Effector CD4-positive, alpha-beta T cell (primary cell): ENCODE measurements around the gene RGS9.
"Not testable (repeated sequence)": the region's sequence is repeated elsewhere in the genome, so short reads cannot be mapped to it uniquely, and the experiment has no call there.

Experiments
- DNase-seq: peaks from one replicate; pipeline ENCODE4 v3.0.0-alpha.2; 2020

RGS9 gene

DNA sequence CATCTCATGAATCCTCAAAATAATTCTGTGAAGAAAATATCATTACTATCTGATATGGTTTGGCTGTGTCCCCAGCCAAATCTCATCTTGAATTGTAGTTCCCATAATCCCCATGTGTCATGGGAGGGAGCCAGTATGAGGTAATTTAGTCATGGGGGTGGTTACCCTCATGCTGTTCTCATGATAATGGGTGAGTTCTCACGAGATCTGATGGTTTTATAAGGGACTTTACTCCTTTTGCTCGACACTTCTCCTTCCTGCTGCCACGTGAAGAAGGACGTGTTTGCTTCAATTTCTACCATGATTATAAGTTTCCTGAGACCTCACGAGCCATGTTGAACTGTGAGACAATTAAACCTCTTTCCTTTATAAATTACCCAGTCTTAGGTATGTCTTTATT, 20.7 kb upstream of the RGS9 start:
- DNase-seq: not testable (repeated sequence)

DNA sequence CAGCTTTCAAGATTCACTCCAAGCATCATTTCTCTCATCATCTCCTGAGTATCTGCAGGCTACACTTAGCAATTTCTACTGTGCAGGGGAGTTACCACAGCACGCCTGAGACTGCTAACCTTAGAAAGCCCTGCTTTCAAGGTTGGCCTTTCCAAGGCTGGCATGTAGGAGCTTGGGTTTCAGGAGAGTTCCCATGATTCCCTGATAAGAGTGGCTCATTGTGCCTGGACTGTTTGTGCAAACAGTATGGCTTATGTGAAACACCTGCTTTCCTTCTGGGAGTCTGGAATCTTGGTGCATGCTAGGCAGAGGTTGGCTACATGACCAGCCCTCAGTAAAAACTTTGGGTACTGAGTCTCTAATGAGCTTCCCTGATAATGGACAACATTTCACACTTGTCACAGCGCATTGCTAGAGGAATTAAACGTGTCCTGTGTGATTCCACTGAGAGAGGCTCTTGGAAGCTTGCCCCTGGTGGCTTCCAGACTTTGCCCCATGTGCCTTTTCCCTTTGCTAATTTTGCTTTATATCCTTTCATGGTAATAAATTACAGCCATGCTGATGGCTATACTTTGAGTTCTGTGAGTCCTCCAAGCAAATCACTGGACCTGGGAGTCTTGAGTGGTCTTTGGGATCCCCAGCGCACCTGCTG, 19.7 kb upstream of the RGS9 start:
- no peak for DNase-seq

DNA sequence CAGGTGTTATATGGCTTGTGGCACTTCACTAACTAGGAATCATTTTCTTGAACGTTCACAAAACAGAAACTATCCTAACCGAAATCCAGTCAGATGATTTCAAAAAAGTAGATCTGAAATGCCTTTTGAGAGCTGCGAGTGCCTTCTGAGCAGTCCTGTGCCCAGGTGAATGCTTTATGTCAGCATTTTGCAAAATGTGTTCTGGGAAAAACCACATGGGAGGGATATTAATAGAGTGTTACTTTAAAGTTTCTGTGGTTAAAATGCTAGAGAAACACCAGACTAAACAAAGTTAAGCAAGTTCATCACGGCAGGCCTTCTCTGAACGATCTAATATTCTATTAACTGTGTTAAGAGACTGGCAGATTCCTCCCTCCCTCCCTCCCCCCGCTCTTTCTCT, 15.8 kb upstream of the RGS9 start:
- DNase-seq: no peak

DNA sequence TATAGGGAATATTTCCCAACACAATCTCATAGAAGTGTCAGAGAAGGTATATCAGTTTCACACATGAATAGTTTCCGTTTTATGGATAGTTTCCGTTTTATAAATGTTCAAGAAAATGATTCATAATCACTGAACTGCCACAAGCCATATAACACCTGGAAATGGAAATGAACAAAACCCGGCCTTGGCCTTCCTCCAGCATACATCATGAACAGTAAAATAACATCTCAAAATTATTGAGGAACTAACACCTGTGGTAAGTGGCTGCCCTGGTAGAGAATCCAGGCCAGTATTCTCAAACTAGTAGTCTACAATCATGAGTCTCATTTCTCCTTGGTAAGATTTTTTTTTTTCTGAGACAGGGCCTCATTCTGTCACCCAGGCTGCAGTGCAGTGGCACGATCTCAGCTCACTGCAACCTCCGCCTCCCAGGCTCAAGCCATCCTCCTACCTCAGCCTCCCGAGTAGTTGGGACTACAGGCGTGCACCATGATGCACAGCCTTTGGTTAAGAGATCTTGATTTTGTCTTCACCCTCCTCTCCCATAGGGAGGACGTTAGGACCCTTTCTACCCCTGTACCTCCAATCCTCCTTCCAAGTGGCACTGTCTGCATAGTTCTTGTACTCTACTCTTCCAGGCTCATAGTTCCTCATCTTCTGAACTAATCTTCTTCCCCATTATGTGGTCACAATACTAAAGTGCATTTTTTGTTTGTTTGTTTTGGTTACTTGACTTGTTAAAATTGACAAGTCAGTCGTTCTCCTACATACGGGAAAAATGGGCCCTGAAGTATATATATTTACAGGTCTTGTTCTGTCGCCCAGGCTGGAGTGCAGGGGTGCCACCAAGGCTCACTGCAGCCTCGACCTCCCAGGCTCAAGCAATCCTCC, 15.0 kb upstream of the RGS9 start:
- no peak for DNase-seq

DNA sequence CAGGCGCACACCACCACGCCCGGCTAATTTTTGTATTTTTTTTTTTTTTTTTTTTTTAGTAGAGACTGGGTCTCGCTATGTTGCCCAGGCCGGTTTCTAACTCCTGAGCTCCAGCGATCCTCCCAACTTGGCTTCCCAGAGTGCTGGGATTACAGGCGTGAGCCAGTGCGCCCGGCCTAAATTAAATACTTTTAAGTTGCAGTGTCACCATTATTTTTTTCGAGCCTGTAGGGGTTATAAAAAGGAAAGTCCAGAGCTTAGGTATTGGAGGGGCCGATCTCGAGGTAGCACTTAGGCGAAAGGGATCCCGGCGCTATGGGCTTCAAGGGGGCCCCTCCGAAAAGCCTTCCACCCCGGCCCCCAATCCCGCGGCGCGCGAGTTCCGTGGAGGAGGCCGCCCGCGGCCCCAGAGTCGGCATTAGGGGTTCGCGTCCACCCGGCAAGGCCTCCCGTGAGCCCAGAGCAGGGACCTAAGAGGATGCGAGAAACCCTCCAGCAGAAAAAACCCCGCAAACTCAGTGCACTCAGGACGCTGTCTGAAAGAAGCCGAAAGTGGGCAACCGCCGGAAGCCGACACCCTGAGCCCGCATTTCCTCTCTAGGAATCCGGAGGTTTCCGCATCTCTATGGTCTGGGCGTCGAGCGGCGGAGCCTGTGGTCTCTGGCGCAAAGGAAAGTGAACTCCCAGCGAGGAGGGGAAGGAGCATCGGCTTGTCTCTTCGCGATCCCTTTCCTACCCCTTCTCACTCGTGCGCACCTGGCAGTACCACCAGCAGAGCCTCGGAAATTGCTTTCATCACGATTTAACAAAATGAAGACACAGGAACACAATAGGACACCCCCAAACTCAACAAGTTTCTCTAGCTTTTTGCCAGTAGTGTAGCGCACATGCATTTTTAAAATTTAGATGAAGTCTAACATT, 14.1 kb upstream of the RGS9 start:
- DNase-seq: peak; percentile 76

DNA sequence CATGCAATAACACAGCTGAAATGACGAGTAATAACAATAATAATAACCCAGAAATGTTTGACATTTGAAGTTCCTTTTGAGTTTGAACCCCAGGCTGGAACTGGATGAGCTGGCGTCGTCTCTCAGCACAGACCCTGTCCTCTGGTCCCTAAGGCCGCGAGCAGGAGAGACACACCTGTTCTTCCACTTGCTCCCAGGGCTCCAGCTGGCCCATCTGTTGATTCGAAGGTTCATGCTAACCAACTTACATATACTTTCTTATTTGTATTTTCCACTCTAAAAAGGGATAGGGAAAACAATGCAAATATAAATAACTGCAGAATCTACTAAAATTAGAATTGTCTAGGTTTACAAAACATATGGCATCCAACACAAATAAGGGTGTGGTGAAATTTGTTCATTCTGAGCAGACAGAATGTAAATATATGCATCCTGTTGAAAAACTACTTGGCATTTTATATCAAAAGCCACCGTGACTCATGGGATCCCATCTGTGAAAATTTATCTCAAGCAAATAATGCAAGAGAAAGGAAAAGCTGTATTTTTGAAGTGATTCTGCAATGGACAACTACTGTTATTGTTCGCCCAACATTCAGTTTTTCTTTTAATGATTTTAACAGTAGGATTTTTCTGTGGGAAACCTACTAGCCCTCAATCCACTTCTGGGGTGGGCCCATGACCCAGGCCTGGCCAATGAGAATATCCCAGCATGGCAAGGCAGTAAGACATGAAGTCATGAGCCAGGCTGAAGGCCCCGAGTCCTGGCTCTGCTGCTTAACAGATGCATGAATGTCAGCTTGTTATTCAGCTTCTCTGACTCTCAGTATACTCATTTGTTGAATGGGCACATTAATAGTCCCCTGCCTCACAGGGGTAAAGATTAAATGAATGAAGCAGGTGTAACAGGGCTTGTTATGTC, 13.2 kb upstream of the RGS9 start:
- DNase-seq: no peak

DNA sequence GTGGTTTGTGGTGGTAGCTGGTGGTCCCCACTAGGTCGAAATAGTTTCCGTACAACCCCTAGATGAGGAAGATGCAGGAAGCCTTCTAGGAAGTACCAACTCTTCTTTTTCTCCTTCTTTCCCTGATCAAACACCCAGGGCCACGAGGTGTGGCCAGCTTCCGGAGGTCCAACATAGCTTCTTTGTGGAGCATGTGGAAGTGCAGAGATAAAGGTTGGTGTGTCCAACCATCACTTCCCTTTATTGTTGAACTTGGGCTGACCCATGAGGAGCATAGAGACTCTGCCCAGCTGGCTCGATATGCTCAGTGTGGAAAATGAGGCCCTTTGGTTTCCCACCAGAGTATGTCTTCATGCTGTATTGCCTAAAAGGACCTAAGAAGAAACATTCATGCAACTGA, 6.3 kb upstream of the RGS9 start:
- DNase-seq: no peak

DNA sequence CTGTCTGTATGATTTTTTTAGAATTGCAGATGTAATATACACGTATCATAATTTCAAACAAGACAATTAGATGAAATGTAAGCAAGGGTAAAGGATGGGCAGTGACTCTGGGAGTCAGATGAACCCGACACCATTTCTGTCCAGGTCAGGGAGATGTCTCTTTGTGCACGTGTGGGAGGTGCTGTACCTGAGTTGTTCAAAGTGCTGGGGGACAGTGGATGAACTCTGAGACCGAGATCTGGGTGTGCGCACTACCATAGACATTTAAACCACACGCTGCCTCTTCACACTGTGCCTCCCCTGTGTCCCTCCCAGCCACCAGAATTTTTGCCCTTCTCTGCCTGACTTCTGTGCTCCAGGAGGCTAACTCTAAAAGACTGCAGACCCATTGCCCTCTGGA, 5.9 kb upstream of the RGS9 start:
- no peak for DNase-seq

DNA sequence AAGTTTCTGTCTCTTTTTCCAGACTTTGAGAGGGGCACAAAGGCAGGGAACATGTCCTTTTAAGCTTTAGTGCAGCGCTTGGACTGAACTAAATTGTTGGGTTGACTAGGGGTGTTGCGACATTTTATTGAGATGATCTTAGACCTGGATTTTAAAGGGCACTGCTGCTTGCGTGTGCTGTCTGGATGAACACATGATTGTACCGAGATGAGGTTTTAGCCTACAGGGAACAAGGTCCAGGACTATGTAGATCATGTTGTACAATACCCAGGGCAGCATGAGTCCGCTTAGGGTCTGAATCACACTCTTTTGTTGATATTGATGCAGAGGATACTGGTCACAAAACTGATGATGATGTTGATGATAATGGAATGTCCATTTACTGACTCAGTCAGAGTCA, 5.2 kb upstream of the RGS9 start:
- no peak for DNase-seq

DNA sequence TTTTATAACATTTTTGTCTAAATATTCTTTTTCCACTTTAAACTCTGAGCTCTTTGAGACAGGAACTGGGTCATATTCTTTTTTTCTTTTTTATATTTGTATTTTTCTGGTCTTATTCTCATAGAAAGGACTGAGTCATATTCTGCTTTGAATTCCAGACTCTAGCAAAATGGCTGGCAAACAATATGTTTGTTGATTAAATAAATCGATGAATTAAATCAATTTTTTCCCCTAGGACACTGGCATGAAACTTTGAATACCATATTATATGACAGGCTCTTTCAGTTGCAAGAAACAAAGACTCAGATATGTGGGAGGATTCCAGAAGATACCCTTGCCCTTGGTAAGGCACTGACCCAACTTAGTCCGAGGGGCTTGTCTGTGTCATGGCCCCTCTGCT, 3.1 kb upstream of the RGS9 start:
- DNase-seq: no peak

DNA sequence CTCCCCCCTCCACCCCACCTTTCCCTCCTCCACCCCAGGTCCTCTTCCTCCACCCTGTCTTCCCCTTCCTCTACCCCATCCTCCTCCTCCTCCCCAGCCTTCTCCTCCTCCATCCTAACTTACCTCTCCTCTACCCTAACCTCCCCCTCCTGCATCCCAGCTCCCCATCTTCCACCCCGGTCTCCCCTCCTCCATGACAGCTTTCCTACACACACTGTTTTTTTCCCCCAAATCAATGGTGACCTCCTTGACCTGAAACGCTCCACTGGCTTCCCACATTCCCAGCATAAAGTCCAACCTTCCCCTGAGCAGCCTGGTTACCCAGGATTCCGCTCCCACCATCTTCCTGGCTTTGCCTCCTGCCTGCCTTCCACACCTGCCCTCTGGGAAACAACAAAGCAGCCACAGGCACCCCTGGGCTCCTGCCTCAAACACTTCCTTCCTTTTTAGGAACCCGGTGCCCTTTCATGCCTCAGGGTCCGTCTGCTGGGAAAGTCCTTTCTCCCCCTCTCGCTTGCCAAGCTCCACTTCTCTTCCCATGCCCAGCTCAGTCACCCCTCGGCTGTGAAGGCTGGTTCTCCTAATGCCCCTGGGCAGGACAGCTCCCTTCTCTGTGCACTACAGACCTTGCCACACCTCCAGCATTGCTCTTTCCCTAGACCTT, 2.1 kb downstream of the RGS9 start:
- no peak for DNase-seq

DNA sequence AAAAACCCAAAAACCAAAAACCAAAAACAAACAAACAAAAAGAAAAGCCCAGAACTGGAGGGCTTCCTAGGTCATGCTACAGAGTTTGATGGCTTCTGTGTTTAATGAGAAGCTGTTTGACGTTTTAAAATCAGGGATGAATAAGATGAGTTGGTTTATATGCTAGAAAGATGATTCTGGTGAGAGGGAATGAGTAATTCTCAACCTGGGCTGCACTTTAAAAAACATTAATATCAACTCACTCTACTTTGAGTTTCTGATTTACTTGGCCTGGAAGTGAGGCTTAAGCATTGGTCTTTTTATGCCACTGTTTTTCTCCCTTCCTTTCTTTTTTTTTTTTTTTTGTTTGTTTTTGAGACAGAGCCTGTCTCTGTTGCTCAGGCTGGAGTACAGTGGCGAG, 5.1 kb downstream of the RGS9 start:
- DNase-seq: no peak

DNA sequence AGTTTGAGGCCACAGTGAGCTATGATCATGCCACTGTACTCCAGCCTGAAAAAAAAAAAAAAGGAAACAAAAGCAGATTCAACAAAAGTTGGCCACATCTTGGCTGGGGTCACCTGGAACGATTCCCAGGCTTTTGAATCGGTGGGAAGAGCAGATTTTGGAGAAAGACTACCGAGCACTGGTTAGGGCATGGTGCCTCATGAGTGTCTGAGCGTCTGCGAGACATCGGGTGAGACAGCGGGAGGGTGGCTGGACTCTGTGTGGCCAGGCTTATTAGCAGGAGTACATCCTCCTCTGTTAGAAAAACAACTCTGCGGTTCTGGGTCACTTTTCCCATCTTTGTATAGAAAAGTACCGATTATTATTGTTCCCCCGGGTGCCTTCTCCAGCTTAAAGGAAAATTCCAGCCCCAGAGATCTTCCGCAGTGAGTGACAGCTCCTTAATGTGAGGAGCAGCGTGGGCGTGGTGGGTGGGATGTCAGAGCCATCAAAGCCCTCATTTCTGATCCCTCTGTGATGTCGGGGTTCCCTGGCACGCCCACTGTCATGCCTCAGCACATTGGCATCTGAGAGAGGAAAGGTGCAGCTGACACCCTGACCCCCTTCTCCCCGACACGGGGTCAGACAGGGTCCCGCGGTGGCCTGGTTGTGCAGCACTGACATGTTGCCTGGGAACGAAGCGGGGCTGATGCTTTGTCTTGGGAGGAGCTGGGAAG, 6.9 kb downstream of the RGS9 start:
- DNase-seq: no peak

DNA sequence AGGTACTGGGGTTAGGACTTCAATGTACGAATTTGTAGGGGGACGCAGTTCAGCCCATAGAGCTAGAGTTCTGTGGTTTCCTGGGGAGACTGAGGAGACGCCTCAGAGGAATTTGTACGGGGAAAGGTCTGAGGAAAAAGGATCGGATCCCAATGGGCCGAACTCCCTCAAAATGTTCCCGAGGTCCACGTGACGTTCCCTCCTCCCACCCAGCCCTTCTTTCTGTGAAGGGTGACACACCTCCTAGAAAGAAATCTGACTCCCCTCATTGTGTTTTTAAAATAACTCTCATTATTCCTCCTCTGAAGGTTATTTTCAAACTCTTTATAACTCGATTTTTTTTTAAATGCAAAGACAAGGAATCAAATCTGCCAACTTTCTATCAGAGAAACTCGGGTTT, 8.6 kb downstream of the RGS9 start:
- DNase-seq: no peak

DNA sequence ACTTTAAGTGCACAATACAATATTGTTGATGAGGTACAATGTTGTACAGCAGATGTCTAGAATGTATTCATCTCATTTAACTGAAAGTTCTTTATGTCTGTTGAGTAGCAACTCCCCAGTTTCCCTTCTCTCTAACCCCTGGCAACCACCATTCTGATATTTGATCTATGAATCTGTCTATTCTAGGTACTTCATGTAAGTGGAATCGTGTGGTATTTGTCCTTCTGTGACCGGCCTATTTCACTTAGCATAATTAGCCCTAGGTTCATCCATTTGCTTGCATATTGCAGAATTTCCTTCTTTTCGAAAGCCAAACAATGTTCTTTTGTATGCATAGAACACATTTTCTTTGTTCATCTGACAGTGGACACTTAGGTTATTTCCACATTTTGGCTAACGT, 10.8 kb downstream of the RGS9 start:
- DNase-seq: no peak

DNA sequence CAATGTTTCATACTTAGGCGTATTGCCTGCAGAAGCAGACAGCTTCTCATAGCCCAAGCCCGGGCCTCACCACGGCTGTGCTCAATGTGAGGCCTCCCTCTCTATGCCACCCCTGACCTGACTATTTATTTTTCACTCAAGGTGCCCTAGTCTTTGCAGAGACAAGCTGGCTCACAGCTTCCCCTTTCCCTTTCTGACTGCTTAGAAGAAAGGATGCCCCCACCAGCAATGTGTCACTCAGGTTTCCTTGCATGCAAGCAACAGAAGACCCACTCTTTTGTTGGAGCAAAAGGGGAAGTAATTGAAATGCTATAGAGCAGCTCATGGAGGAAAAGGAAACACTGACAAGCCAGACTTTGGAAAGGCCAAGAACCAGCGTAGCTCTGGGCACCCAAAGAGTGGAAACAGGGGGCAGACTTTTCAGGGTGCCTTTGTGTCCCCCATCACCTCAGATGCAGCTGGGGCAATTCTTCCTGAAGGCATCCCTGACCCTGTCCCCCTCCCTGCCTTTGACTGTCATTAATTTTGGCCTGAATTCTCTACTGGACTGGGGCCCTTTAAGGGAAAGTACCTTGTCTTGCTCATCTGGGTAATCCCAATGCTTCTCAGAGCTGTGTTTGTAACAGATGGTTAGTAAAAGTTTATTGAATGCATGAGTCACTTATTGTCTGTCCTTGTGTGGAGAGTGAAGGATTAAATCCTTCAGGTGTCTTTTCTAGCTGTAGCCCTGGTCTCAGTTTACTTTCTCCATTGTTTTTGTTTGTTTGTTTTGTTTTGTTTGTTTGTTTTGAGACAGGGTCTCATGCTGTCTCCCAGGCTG, 17.8 kb downstream of the RGS9 start:
- no peak for DNase-seq

DNA sequence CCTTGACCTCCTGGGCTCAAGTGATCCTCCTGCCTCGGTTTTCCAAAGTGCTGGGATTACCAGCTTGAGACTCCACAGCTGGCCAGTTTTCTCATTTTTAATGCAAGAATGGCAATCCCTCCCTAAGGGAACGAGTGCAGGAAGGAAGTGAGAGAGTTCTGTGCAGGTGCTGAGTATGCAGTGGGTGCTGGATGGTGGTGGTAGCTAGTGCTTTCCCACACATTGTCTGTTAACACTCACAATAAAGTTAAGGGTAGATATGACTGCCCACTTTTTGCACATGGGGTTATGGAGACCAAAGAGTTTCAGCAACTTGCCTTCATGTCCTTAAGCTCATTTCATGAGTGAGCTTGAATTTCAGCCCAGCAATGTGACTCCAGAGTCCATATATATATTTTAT, 18.5 kb downstream of the RGS9 start:
- DNase-seq: no peak

DNA sequence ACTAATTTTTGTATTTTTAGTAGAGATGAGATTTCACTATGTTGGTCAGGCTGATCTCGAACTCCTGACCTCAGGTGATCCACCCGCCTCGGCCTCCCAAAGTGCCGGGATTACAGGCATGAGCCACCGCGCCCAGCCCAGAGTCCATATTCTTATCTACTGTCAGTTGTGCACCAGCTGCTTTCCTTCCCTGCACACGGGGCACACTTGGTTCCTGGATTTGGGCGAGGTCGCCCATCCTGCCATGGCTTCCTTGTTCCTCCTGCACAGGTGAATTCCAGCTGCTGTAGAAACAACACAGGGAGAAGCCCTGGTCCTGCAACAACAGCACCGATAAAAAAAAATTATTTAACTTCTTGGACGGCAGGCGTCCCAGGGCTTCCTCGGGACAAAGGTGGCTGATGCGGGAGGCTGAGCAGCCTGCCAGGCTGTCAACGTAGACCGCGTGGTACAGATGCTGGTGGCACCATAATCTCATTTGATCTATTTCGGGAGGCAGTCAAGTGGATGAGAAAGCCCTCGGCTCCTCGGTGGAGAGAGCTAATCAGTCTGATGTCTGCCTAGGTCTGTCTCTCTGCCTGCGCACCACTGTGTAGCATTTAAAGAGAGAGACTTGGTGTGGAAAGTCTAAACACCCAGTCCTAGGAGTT, 19.1 kb downstream of the RGS9 start:
- no peak for DNase-seq

DNA sequence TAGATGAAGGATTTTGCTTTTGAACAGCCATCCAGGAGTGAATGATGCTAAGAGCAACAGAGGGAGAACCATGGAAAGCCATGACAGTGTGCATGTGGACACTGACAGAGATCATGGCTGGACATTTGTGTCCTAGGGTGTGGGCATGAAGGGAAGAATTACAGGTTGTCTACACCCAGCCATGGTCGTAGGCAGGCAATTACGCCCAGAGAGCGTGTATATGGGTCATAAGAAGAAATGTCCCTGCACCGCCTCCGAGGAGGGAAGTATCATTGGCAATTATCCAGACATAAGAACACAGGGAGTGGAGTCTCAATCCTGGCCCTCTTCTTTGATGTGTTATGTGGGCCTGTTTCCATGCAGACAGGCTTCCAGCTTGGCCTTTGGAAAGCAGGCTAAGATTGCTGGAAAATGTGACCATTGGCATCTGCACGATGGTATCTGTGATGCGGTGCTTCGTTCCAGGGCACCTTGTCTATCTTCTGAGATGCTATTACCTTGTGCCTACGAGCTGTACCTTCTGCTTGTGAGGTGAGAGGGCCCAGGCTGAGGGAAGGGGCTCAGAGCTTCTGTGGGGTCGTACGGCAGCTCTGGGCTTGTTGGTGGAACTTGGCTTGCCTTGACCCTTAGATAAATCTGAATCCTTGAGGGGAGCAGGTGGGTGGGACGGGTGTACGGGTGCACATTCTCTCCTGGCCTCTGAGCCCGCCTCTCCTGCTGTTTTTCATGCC, 19.8 kb downstream of the RGS9 start:
- no peak for DNase-seq
